ENCODE measurements around the gene SPATA13.

GRCh38 chr13:24166561-24166960 lies 6.0 kb downstream of the SPATA13 start:
- TF ChIP-seq EZH2 (IDR thresholded peaks at IDR 0.05; ENCODE audit: low read depth) (no peak), CTCF (conservative IDR thresholded peaks at IDR 0.05) (no peak)

Data from PC-9 (cell line).